Glomerular visceral epithelial cell (primary cell): ENCODE measurements around the gene SERPINB8.
A peak's percentile ranks its signal among the peaks of the same experiment; 100 is the strongest.

Experiments
- DNase-seq: peaks from one replicate; pipeline ENCODE4 v3.0.0-alpha.2; 2016; ENCODE audit errors: extremely low spot score

SERPINB8 gene

GRCh38 chr18:64017870-64018269 lies 48.0 kb downstream of the SERPINB8 start:
- DNase-seq: peak; percentile 27

GRCh38 chr18:64019922-64020756 lies 50.3 kb downstream of the SERPINB8 start:
- no peak for DNase-seq

GRCh38 chr18:64026350-64026749 lies 56.5 kb downstream of the SERPINB8 start:
- DNase-seq: no peak

- no peak for DNase-seq
Observed at GRCh38 chr18:64027931-64028695, 58.2 kb downstream of the SERPINB8 start.

- no peak for DNase-seq
Observed at GRCh38 chr18:64029096-64029495, 59.2 kb downstream of the SERPINB8 start.

- DNase-seq: no peak
Observed at GRCh38 chr18:64031411-64031810, 61.5 kb downstream of the SERPINB8 start.

- DNase-seq: no peak
Observed at GRCh38 chr18:64032312-64032711, 62.4 kb downstream of the SERPINB8 start.

- peak; percentile 14 for DNase-seq
Observed at GRCh38 chr18:64037812-64038414, 68.0 kb downstream of the SERPINB8 start.
